SK-N-SH treated with all-trans-retinoic acid at 6 μM for 48 hours (cell line): ENCODE data around the gene PHPT1.

Experiments
- OSR1 ChIP-seq: fragments of 250-450 bp; sonication (Bioruptor Pico); IDR thresholded peaks from 2 replicates; pipeline ENCODE4 v1.8.0; 2022; ENCODE audit warnings: moderate library complexity, mild to moderate bottlenecking, inconsistent platforms
- PATZ1 ChIP-seq: fragments of 250-450 bp; sonication (Bioruptor Pico); IDR thresholded peaks from 2 replicates; pipeline ENCODE4 v1.8.0; 2020; ENCODE audit warnings: mild to moderate bottlenecking, moderate library complexity, borderline replicate concordance
- TCF4 ChIP-seq: fragments of 250-450 bp; sonication (Bioruptor Pico); IDR thresholded peaks from 2 replicates; pipeline ENCODE4 v1.8.0; 2021; ENCODE audit warnings: mild to moderate bottlenecking, moderate library complexity, borderline replicate concordance
- TOX ChIP-seq: fragments of 250-450 bp; sonication (Bioruptor Pico); IDR thresholded peaks from 2 replicates; pipeline ENCODE4 v1.8.0; 2021; ENCODE audit warnings: mild to moderate bottlenecking, moderate library complexity, borderline replicate concordance
- TSHZ2 ChIP-seq: fragments of 250-450 bp; sonication (Bioruptor Pico); IDR thresholded peaks from 2 replicates; pipeline ENCODE4 v1.5.0; 2020; ENCODE audit warnings: mild to moderate bottlenecking, moderate library complexity
- ZFP3 ChIP-seq: fragments of 250-450 bp; sonication (Bioruptor Pico); IDR thresholded peaks from 2 replicates; pipeline ENCODE4 v1.5.0; 2020; ENCODE audit warnings: mild to moderate bottlenecking, moderate library complexity
- ZNF565 ChIP-seq: fragments of 450-650 bp; formaldehyde crosslinking; conservative IDR thresholded peaks from 2 replicates; pipeline ENCODE4 v1.5.0; 2020; ENCODE audit warnings: low read depth, mild to moderate bottlenecking, moderate library complexity
- ZNF70 ChIP-seq: fragments of 450-650 bp; formaldehyde crosslinking; IDR thresholded peaks from 2 replicates; pipeline ENCODE4 v1.5.0; 2020; ENCODE audit warnings: mild to moderate bottlenecking, moderate library complexity

GRCh38 chr9:136898483-136899100 lies 49.4 kb downstream of the PHPT1 start:
- TF ChIP-seq TOX (CRISPR knock-in tag) (no peak), TSHZ2 (CRISPR knock-in tag) (no peak), OSR1 (no peak), PATZ1 (CRISPR knock-in tag) (no peak), ZNF70 (CRISPR knock-in tag) (no peak), ZFP3 (CRISPR knock-in tag) (no peak), TCF4 (CRISPR knock-in tag) (no peak), ZNF565 (no peak)
